ENCODE data around the gene TXK.

DNA sequence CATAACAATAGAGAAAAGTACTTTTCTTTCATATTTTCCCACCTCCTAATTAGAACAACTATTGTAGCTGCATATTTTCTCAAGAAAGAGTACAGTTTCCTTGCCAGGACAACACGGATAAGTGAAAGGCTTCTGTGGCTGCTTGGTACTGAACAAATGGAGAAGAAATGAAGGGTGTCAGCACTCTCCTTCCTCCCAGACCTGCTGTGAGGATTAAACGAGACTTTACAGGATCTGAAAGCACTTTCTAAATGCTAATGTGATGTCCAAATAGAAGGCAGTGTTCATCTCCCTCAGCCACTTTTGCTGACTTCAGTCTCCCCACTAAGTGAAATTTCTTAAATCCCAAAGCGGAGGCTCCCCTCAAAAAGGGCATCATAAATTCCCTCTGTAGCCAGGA is 103.6 kb downstream of the TXK start:
- TF ChIP-seq POLR2A (IDR thresholded peaks at IDR 0.05) = no peak
- TF ChIP-seq, protein P1, sequence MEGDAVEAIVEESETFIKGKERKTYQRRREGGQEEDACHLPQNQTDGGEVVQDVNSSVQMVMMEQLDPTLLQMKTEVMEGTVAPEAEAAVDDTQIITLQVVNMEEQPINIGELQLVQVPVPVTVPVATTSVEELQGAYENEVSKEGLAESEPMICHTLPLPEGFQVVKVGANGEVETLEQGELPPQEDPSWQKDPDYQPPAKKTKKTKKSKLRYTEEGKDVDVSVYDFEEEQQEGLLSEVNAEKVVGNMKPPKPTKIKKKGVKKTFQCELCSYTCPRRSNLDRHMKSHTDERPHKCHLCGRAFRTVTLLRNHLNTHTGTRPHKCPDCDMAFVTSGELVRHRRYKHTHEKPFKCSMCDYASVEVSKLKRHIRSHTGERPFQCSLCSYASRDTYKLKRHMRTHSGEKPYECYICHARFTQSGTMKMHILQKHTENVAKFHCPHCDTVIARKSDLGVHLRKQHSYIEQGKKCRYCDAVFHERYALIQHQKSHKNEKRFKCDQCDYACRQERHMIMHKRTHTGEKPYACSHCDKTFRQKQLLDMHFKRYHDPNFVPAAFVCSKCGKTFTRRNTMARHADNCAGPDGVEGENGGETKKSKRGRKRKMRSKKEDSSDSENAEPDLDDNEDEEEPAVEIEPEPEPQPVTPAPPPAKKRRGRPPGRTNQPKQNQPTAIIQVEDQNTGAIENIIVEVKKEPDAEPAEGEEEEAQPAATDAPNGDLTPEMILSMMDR (IDR thresholded peaks at IDR 0.05) = no peak
- no peak for TF ChIP-seq POLR2AphosphoS5 (IDR thresholded peaks at IDR 0.05)

All from prostate gland (tissue), 2 donors.